Germinal center (tissue), 1 donor: Measurements from ENCODE around the gene WWP2.
A peak's percentile ranks its signal among the peaks of the same experiment; 100 is the strongest.
"Not testable (repeated sequence)": the region's sequence is repeated elsewhere in the genome, so short reads cannot be mapped to it uniquely, and the experiment has no call there.

Source experiments
- DNase-seq: peaks from one replicate; pipeline ENCODE4 v3.0.0; 2012; ENCODE audit warnings: mixed read lengths, low spot score

Gene WWP2

DNA sequence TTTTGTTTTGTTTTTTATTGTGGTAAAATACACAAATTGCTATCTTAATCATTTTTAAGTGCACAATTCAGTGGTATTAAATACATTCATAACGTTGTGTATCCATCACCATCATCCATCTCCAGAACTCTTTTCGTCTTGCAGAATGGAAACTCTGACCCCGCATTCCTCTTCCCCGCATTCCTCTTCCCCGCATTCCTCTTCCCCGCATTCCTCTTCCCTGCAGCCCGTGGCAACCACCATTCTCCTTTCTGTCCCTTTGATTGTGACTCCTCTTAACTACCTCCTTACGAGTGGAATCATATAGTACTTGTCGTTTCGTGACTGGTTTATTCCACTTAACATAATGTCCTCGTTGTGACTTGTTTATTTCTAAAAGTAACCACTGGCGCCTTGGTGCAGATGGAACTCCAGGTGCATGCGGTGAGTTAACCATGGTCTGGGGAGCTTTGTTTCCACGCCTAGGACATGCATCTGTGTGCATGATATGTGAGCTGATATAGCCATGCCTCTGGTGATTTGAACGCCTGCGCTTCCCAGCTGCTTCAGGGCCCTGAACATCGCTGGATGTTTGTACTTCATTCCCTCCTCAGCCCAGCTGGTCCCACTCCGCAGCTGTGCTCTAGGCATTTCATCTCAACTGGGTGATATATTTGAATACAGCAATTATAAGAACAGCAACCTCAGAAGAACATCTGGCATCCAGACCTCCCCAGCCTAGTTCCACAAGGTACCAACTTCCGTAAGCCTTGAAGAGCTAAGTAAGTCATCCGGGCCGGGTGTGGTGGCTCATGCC lies 181.3 kb downstream of the WWP2 start:
- DNase-seq, result not testable (repeated sequence)

DNA sequence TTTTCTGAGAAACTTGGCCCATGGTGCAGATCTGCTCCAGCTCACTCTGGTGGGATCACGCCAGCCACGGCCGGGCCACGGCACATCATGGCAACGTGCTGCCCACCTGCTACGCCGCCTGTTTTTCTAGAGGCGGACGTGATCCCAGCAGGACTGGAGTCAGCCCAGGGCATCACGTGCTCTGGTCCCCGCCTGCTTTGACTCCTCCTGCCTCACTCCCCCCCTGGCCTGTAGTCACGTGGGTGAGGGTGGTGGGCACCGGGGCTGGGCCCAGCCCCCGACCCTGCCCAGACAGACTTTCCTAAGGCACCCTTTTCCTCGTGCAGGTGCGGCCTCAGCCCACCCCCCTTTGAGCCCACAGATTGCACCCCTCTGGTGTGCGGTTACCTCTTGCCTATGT lies 188.3 kb downstream of the WWP2 start:
- DNase-seq, result not testable (repeated sequence)

DNA sequence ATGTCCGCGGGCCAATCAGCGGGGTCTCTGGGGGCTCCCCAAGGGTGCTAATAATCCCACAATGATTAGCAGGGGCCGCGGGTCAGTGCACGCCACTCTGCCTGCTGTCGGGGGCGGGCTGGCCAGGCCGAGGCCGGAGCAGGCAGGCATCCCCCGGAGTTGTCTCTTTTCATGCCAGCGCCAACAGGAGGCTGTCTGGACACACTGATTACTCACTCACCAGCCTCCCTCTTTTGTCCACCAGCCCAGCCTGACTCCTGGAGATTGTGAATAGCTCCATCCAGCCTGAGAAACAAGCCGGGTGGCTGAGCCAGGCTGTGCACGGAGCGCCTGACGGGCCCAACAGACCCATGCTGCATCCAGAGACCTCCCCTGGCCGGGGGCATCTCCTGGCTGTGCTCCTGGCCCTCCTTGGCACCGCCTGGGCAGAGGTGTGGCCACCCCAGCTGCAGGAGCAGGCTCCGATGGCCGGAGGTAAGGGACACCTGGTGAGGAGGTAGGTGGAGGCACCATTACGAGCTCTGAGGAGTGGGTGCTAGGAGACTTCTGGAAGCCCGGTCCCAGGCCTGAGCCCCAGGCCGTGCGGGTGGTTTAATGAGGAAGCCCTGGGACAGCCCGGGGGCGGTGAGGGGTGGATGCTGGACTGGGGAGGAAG lies 189.0 kb downstream of the WWP2 start, which contains the start of gene CLEC18A:
Gene CLEC18A (plus strand): TSS at position 318 of the 655 bp plus-strand sequence. CDS start 33 bp downstream, at position 351.
- not testable (repeated sequence) for DNase-seq

DNA sequence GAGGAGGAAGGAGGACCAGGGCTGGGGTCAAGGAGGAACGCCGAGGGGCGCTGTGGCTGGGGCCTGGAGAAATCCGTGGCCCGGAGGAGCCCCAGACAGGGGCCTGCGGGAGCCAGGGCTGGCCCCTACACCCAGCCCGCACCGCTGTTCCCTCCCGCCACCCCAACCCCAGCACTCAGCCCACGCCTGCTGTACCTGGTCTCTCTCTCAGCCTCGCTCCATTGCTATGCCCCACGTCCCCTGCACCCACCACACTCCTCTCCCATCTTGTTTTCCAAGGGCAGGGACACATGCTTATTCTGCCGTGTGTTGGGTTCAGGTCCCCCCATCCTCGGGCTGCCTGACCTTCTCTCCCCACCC lies 189.5 kb downstream of the WWP2 start:
- DNase-seq, result not testable (repeated sequence)

DNA sequence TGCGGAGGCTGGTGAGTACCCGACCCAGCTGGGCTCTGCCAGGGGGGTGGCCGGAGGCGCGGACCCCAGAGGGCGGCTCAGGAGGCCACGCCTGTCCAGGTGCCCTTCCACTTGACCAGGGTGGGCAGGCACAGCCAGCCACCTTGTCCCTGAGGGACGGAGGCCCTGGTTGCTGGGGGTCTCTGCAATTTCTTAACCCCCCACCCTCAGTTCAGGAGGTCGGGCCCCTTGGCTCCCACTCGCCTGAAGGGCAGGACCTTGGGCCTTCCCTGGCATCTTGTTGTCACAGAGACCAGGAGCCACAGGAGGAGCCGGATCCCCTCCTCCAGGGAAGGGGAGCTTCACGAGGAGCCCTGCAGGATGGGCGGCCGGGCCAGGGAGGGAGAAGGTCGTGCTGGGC lies 190.0 kb downstream of the WWP2 start:
- not testable (repeated sequence) for DNase-seq

DNA sequence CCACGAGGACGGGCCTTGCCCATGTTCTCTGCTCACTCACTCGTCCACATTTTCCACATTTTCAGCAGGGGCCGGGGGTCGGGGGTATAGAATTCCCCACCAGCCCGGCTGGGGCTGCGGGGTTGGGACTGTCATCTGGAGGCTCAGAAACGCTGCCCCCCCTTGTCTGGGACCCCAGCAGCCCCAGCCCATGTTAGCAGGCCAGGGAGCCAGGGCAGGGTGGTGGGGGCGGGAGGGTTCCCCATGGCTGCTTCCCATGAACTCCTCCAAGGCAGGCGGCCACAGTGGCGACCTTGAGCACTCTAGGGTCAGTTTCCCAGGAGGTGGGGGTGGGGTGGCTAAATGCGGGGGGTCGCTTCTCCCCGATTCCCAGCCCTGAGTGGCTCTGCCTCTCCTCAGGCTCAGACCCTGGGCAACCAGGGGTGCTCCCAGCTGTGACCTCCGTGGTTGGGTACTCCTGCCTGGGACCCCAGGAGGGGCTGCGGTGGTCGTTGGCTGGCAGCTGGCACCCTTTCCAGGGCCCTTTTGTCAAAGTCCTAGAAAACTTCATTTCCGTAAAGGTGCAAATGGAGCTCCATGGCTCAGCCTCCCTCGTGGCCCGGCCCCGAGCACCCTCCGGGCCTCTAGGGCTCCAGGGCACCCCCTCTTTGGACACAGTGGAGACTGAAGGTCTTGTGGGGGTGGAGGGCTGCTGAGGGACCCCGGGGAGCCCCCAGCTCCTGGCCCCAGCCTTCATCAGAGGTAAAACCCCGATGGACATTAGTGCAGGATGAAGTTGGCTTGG lies 190.6 kb downstream of the WWP2 start:
- not testable (repeated sequence) for DNase-seq

DNA sequence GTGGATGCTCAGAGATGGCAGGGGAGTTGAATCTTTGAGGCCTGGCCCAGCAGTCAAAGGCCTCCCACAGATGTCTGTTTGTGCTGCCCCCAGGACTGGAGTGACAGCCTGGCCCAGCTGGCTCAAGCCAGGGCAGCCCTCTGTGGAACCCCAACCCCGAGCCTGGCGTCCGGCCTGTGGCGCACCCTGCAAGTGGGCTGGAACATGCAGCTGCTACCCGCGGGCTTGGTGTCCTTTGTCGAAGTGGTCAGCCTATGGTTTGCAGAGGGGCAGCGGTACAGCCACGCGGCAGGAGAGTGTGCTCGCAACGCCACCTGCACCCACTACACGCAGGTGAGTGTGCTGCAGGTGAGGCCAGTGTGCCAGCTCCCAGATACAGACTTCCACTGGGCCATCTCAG lies 192.1 kb downstream of the WWP2 start:
- not testable (repeated sequence) for DNase-seq

DNA sequence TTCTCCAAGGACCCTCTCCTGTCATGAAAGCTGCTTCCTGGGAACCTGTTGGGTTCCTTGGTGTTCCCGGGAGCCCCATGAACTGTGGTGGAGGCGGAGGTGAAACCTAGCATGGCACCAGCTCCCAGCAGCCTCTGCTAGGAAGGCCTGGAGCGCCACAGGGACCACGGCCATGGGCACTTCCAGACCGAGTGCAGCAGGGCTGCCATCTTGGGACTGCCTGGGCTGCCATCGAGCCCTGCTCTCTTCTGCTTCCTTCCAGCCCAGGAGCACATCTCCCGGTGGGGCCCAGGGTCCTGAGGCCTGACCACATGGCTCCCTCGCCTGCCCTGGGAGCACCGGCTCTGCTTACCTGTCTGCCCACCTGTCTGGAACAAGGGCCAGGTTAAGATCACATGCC lies 201.2 kb downstream of the WWP2 start:
- not testable (repeated sequence) for DNase-seq

DNA sequence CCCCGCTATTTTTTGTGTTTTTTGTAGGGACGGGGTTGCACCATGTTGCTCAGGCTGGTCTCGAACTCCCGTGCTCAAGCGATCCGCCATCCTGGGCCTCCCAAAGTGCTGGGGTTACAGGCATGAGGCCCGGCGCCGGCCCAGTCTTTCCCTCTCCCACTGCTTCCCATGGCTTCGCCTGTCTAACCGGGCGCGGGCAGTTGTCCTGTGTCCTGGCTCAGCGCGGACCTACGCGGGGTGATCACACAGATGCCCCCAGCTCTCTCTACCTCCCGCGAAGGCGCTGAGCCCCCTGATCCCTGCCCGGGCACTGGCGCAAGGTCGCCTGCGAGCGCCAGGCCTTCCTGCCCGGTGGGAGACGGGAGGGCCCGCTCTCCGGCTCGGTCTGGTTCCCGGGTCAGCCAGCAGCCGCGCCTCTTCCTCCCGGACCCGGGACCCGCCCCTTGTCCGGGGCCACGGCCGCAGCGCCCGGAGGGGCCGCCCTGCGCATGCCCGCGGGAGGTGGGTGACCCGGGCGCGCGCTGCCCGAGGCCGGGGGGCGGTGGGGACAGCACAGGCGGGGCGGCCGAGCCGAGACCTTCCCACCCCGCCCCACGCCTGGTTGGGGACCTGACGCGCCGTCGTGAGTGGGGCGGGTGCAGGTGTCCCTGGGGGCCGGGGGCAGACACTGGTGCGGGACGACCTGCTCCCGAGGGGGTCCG lies 203.0 kb downstream of the WWP2 start:
- peak; percentile 8 for DNase-seq

DNA sequence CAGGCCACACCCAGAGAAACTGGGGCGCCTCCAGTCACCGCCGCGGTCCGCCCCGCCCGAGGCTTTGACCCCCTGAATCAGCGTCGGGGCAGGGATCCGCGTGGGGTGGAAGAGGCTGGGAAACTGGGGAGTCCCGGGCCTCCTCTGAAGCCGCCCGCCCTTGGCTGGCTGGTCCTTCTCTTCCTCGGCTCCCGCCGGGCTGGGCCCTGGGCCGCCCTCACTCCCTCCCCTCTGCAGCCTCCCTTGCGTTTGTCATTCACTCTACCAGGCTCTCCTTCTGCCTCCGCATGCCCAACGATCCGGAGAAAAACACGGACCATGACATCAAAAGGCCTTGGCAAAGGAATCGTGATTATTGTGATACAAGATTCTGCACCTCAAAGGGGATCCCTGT lies 203.5 kb downstream of the WWP2 start:
- DNase-seq, result not testable (repeated sequence)

DNA sequence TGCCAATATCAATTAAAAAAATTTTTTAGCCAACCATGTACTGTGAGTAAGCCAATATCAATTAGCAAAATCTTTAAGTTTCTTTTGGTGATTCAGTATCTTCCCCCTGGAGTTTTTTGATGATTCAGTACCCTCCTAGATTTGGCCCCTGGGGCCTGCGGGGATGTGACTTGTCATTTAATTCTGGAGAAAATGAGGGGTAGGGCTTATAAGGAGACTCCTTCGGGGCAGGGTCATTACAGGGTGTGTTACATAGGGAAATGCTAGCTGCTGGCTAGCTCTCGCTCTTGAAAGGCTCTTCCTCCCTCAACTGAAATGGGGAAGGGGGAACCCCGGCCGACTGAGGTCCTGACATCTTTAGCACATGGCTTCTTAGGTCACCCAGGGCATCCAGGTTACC lies 205.6 kb downstream of the WWP2 start:
- not testable (repeated sequence) for DNase-seq

DNA sequence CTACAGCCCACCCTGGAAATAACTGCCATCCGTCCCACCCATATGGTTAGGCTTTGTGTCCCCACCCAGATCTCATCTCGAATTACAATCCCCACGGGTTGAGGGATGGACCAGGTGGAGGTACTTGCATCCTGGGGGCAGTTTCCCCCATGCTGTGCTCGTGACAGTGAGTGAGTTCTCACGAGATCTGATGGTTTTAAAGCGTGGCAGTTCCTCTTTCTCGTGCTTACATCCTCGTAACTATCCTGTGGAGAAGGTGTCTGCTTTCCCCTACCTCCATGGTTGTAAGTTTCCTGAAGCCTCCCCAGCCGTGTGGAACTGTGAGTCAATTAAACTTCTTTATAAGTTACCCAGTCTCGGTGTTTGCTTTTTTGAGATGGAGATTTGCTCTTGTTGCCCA lies 206.0 kb downstream of the WWP2 start:
- not testable (repeated sequence) for DNase-seq

DNA sequence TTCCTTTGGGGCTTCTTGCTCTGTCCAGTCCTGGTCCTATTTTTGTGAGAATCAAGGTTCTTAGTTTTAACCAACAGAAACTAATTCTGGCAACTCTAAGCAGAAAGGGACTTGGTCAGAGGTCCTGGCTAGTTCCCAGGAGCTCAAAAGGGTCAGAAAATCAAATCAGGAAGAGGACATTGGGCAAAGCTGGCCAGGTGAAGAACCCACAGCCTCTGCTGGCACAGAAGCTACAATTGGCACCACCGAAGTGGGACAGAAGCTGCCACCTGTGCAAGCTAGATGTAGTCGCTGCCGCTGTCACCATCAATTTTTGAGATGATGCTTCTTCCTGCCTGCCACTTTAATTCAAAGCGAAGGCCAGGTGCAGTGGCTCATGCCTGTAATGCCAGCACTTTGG lies 207.5 kb downstream of the WWP2 start:
- DNase-seq, result not testable (repeated sequence)

DNA sequence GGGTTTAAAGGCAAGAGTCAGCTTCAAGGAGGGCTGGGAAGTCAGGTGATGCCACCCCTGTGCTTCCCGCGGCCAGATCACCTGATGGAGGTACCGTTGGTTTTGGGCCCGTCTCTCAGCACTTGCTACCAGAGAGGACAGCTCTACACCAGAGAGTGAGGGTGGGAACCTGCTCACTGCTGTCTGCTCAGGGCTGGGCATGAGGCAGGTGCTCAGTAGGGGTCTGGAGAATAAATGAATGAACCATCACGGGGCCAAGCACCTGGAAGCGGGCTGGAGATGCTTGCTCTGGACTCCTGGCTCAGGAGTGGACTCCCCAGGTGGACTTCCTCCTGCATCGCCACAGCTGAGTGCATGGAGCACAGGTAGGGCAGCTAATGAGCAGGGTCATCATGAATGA lies 210.0 kb downstream of the WWP2 start:
- not testable (repeated sequence) for DNase-seq

DNA sequence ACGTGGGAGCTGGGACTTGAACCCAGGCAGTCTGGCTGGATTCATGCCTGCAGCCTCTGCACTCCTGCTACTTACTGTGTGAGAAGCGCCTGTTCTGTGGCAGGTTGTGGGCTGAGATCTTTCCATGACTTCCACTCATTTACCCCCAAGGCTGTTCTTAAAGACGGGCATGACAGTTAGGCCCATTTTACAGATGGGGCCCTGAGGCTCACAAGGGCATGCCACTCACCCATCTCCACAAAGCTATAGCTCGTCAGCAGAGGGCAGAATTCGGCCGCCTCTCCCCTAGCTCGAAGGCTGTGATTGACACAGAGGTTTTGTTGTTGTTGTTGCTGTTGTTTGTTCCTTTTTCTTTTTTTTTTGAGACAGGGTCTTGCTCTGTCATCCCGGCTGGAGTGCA lies 210.8 kb downstream of the WWP2 start:
- DNase-seq, result not testable (repeated sequence)

DNA sequence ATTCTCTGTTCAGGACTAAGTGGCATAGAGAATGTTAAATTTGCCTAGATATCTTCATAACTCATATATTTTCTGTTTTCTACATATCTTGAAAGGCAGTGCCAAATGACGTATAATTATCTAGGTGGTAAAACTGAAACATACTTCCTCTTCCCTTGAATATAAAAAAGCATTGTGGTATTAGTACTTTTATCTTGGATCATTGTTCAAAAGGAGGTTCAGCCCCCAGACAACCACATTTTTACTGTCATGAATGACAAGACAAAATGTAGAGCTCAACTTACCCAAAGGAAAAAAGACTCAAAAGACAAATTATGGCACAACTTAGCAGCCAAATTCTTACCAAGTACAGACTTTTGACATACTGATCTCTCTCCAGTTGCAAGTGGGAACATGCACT lies 223.1 kb downstream of the WWP2 start:
- DNase-seq, result not testable (repeated sequence)
